Astrocyte (in vitro differentiated cells and primary cell): ENCODE measurements around the gene TIMP2. TPM values are rescaled to one million over a fixed set of nuclear protein-coding genes. Genes with fewer than 3 reads are reported as not detected.

Source experiments
- DNase-seq: peaks from one replicate; pipeline ENCODE4 v3.0.0-alpha.2; 2010; ENCODE audit warnings: low read depth
- FAIRE-seq: peaks from 2 replicates; lab custom pipeline; 2011; peaks lifted over from hg19 to GRCh38; lab: Jason Lieb, UNC
- H2AFZ ChIP-seq: 2 replicates; pipeline ENCODE4 v1.6.0; 2012; ENCODE audit warnings: low read depth, low read length, inconsistent platforms
- H3K27ac ChIP-seq: 2 replicates; pipeline ENCODE4 v1.5.1; 2011; ENCODE audit warnings: low read depth, low read length, inconsistent platforms
- H3K27me3 ChIP-seq: 2 replicates; pipeline ENCODE4 v1.6.0; 2011; ENCODE audit warnings: low read length, inconsistent platforms; ENCODE audit not compliant: insufficient read depth
- H3K36me3 ChIP-seq: 2 replicates; pipeline ENCODE4 v1.5.1; 2011; ENCODE audit warnings: low read length, inconsistent platforms; ENCODE audit not compliant: insufficient read depth
- H3K4me1 ChIP-seq: 2 replicates; pipeline ENCODE4 v1.5.1; 2011; ENCODE audit warnings: low read length, inconsistent platforms; ENCODE audit not compliant: insufficient read depth
- H3K4me2 ChIP-seq: 2 replicates; pipeline ENCODE4 v1.6.0; 2012; ENCODE audit warnings: low read length, inconsistent platforms
- H3K4me3 ChIP-seq: 2 replicates; pipeline ENCODE4 v1.5.1; 2011; ENCODE audit warnings: low read depth, mild to moderate bottlenecking, low read length, inconsistent platforms; ENCODE audit not compliant: insufficient read depth
- H3K79me2 ChIP-seq: 2 replicates; pipeline ENCODE4 v1.6.0; 2012; ENCODE audit warnings: mild to moderate bottlenecking, low read length, inconsistent platforms; ENCODE audit not compliant: insufficient read depth
- H3K9ac ChIP-seq: 2 replicates; pipeline ENCODE4 v1.6.0; 2012; ENCODE audit warnings: mild to moderate bottlenecking, low read length, inconsistent platforms
- H3K9me3 ChIP-seq: 2 replicates; pipeline ENCODE4 v1.5.1; 2012; ENCODE audit warnings: low read depth, mild to moderate bottlenecking, low read length, inconsistent platforms; ENCODE audit not compliant: insufficient read depth
- H4K20me1 ChIP-seq: 2 replicates; pipeline ENCODE4 v1.6.0; 2012; ENCODE audit warnings: low read length, inconsistent platforms; ENCODE audit not compliant: insufficient read depth
- H3K27ac Mint-ChIP-seq: one replicate; pipeline ENCODE4 v1.8.0; 2021; ENCODE audit warnings: mild to moderate bottlenecking, mixed read lengths; ENCODE audit not compliant: unreplicated experiment
- H3K27me3 Mint-ChIP-seq: one replicate; pipeline ENCODE4 v1.8.0; 2021; ENCODE audit warnings: low read depth, mixed read lengths; ENCODE audit not compliant: unreplicated experiment
- H3K36me3 Mint-ChIP-seq: one replicate; pipeline ENCODE4 v1.8.0; 2021; ENCODE audit warnings: low read depth, mixed read lengths; ENCODE audit not compliant: unreplicated experiment
- H3K4me1 Mint-ChIP-seq: one replicate; pipeline ENCODE4 v1.8.0; 2021; ENCODE audit warnings: low read depth, mixed read lengths; ENCODE audit not compliant: unreplicated experiment
- H3K4me3 Mint-ChIP-seq: one replicate; pipeline ENCODE4 v1.8.0; 2021; ENCODE audit warnings: mild to moderate bottlenecking, moderate library complexity, mixed read lengths; ENCODE audit not compliant: unreplicated experiment
- H3K9me3 Mint-ChIP-seq: one replicate; pipeline ENCODE4 v1.8.0; 2021; ENCODE audit warnings: mild to moderate bottlenecking, mixed read lengths; ENCODE audit not compliant: unreplicated experiment
- CTCF ChIP-seq: IDR thresholded peaks from 2 replicates; pipeline ENCODE4 v1.5.1; 2011; ENCODE audit warnings: low read depth, mild to moderate bottlenecking, inconsistent platforms, low read length, moderate library complexity; ENCODE audit not compliant: insufficient read depth
- EZH2 ChIP-seq: IDR thresholded peaks from 2 replicates; pipeline ENCODE4 v1.6.1; 2012; ENCODE audit warnings: mild to moderate bottlenecking, low read length, inconsistent platforms; ENCODE audit not compliant: insufficient read depth
- total RNA-seq: library from RNA; stranded (reverse); gene quantifications from 2 replicates; pipeline ENCODE4 v1.2.1, GENCODE V29; 2021

The TIMP2 gene
- total RNA-seq, 1 donor from 2014 or later = 184 TPM

- FAIRE-seq (no peak), DNase-seq (no peak)
- Histone ChIP-seq H3K4me2 (peak overlapping the region; percentile 100), H3K79me2 (peaks cover 50% of the 10 kb centered on the region), H3K9me3 (no peaks in the 10 kb centered on the region), H3K36me3 (no peaks in the 10 kb centered on the region), H3K27me3 (no peaks in the 10 kb centered on the region), H3K9ac (peak overlapping the region; percentile 83), H3K27ac (peak overlapping the region; percentile 61), H4K20me1 (peaks cover 46% of the 10 kb centered on the region), H2AFZ (no peak overlapping the region), H3K4me3 (peak overlapping the region; percentile 85), H3K4me1 (peaks cover 41% of the 10 kb centered on the region)
- Mint-ChIP-seq H3K27ac (no peak overlapping the region), H3K36me3 (peaks cover 4% of the 10 kb centered on the region), H3K4me1 (peaks cover 13% of the 10 kb centered on the region), H3K27me3 (peaks cover 10% of the 10 kb centered on the region), H3K4me3 (peak overlapping the region; percentile 83), H3K9me3 (no peaks in the 10 kb centered on the region)
- no peak for TF ChIP-seq CTCF
- TF ChIP-seq EZH2 = no peak
These were observed 571 bp downstream of the TIMP2 start for GRCh38 chr17:78924481-78925151.

GRCh38 chr17:78923660-78924453, 1.3 kb downstream of the TIMP2 start:
- Histone ChIP-seq H3K4me3 (peak overlapping the region; percentile 85), H3K36me3 (no peaks in the 10 kb centered on the region), H3K4me1 (peaks cover 41% of the 10 kb centered on the region), H3K27ac (peak overlapping the region; percentile 61), H3K79me2 (peaks cover 58% of the 10 kb centered on the region), H3K9me3 (no peaks in the 10 kb centered on the region), H3K27me3 (no peaks in the 10 kb centered on the region), H2AFZ (no peak overlapping the region), H3K9ac (peak overlapping the region; percentile 83), H4K20me1 (peaks cover 54% of the 10 kb centered on the region), H3K4me2 (peak overlapping the region; percentile 100)
- Mint-ChIP-seq H3K27me3 (peaks cover 6% of the 10 kb centered on the region), H3K36me3 (peaks cover 4% of the 10 kb centered on the region), H3K4me1 (peaks cover 13% of the 10 kb centered on the region), H3K4me3 (peak overlapping the region; percentile 83), H3K9me3 (no peaks in the 10 kb centered on the region), H3K27ac (peak overlapping the region; percentile 53)
- no peak for DNase-seq
- no peak for FAIRE-seq
- TF ChIP-seq EZH2 (no peak), CTCF (no peak)
